NCI-H774 (cell line): ENCODE results near the gene NDUFB6.
"Not testable (repeated sequence)": the region's sequence is repeated elsewhere in the genome, so short reads cannot be mapped to it uniquely, and the experiment has no call there.

Experiments used
- DNase-seq: peaks from one replicate; lab custom pipeline; 2025; lab: John Stamatoyannopoulos, UW

The NDUFB6 gene

GRCh38 chr9:32570262-32570661, 2.7 kb downstream of the NDUFB6 start:
- DNase-seq = no peak

GRCh38 chr9:32566770-32567169, 6.2 kb downstream of the NDUFB6 start:
- DNase-seq = no peak

GRCh38 chr9:32565967-32566366, 7.0 kb downstream of the NDUFB6 start:
- DNase-seq = no peak

- DNase-seq = no peak
Observed at GRCh38 chr9:32558408-32558934, 14.5 kb downstream of the NDUFB6 start.

GRCh38 chr9:32554591-32554990, 18.4 kb downstream of the NDUFB6 start:
- no peak for DNase-seq

- no peak for DNase-seq
Observed at GRCh38 chr9:32554107-32554506, 18.9 kb downstream of the NDUFB6 start.

GRCh38 chr9:32552172-32552872, 20.6 kb downstream of the NDUFB6 start, which contains the start of the genes SMIM27 and TOPORS:
TSS of gene SMIM27 (plus strand) at chr9:32552327. CDS start at chr9:32552435, 108 bp downstream.
TSS of gene TOPORS (minus strand) at chr9:32552586. CDS start at chr9:32552436, 150 bp downstream.
- peak; percentile 85 for DNase-seq

GRCh38 chr9:32551276-32552051, 21.5 kb downstream of the NDUFB6 start:
- DNase-seq = peak; percentile 42

GRCh38 chr9:32550562-32551275, 22.2 kb downstream of the NDUFB6 start:
- peak; percentile 86 for DNase-seq

- DNase-seq = no peak
Observed at GRCh38 chr9:32550150-32550561, 22.8 kb downstream of the NDUFB6 start.

- not testable (repeated sequence) for DNase-seq
Observed at GRCh38 chr9:32548213-32548612, 24.7 kb downstream of the NDUFB6 start.

GRCh38 chr9:32545884-32546283, 27.1 kb downstream of the NDUFB6 start:
- DNase-seq = no peak

- no peak for DNase-seq
Observed at GRCh38 chr9:32543047-32543446, 29.9 kb downstream of the NDUFB6 start.

GRCh38 chr9:32533816-32534215, 39.1 kb downstream of the NDUFB6 start:
- no peak for DNase-seq

GRCh38 chr9:32533336-32533735, 39.6 kb downstream of the NDUFB6 start:
- DNase-seq = no peak

GRCh38 chr9:32526707-32527048, 46.3 kb downstream of the NDUFB6 start:
- no peak for DNase-seq

- peak; percentile 87 for DNase-seq
Observed at GRCh38 chr9:32526041-32526706, 46.8 kb downstream of the NDUFB6 start, which contains the start of gene RIGI. TSS of gene RIGI (minus strand) at chr9:32526196. CDS start at chr9:32526166, 30 bp downstream.

- no peak for DNase-seq
Observed at GRCh38 chr9:32525709-32526030, 47.3 kb downstream of the NDUFB6 start.

GRCh38 chr9:32524892-32525708, 47.9 kb downstream of the NDUFB6 start:
- DNase-seq = peak; percentile 23

- not testable (repeated sequence) for DNase-seq
Observed at GRCh38 chr9:32524558-32524891, 48.4 kb downstream of the NDUFB6 start.

GRCh38 chr9:32523910-32524309, 49.0 kb downstream of the NDUFB6 start:
- DNase-seq = no peak
